ENCODE data around the gene ZFPM1. TPM values are rescaled to one million over a fixed set of nuclear protein-coding genes. Genes with fewer than 3 reads are reported as not detected.

The ZFPM1 gene
- polyA plus RNA-seq, 1 experiment, result 0.20 TPM

GRCh38 chr16:88512728-88513696 is 59.9 kb downstream of the ZFPM1 start:
- Histone ChIP-seq H3K27ac (ENCODE audit: low read depth, low read length) (no peak overlapping the region), H3K27me3 (ENCODE audit: control insufficient read depth, insufficient read depth, low read length) (no peaks in the 10 kb centered on the region), H3K4me3 (ENCODE audit: low read depth, low read length) (no peak overlapping the region), H3K9me3 (ENCODE audit: control insufficient read depth, insufficient read depth, low read length) (no peaks in the 10 kb centered on the region)
- no peak for DNase-seq (ENCODE audit: low read depth, low spot score)
- TF ChIP-seq CTCF (IDR thresholded peaks at IDR 0.05; ENCODE audit: low read depth, low read length), result no peak
- CTCF ChIA-PET, result no interaction called here
- POLR2A ChIA-PET, result no interaction called here

- no peak overlapping the region for H3K27ac ChIP-seq (ENCODE audit: low read depth, low read length)
- H3K4me3 ChIP-seq (ENCODE audit: low read depth, low read length), result no peak overlapping the region
- H3K9me3 ChIP-seq (ENCODE audit: control insufficient read depth, insufficient read depth, low read length), result no peaks in the 10 kb centered on the region
- POLR2A ChIA-PET, result no interaction called here
- CTCF ChIA-PET, result no interaction called here
- DNase-seq (ENCODE audit: low read depth, low spot score), result no peak
- no peak for TF ChIP-seq CTCF (IDR thresholded peaks at IDR 0.05; ENCODE audit: low read depth, low read length)
- no peaks in the 10 kb centered on the region for H3K27me3 ChIP-seq (ENCODE audit: control insufficient read depth, insufficient read depth, low read length)
Observed at GRCh38 chr16:88514070-88514469, 61.0 kb downstream of the ZFPM1 start.

- no peak for DNase-seq (ENCODE audit: low read depth, low spot score)
- no peak for TF ChIP-seq CTCF (IDR thresholded peaks at IDR 0.05; ENCODE audit: low read depth, low read length)
- no peak overlapping the region for H3K27ac ChIP-seq (ENCODE audit: low read depth, low read length)
- H3K4me3 ChIP-seq (ENCODE audit: low read depth, low read length), result no peak overlapping the region
- ChIA-PET POLR2A (no interaction called here), CTCF (no interaction called here)
- H3K9me3 ChIP-seq (ENCODE audit: control insufficient read depth, insufficient read depth, low read length), result no peaks in the 10 kb centered on the region
- H3K27me3 ChIP-seq (ENCODE audit: control insufficient read depth, insufficient read depth, low read length), result no peaks in the 10 kb centered on the region
Observed at GRCh38 chr16:88514526-88515232, 61.6 kb downstream of the ZFPM1 start.

- Histone ChIP-seq H3K27me3 (ENCODE audit: control insufficient read depth, insufficient read depth, low read length) (no peaks in the 10 kb centered on the region), H3K9me3 (ENCODE audit: control insufficient read depth, insufficient read depth, low read length) (no peaks in the 10 kb centered on the region), H3K27ac (ENCODE audit: low read depth, low read length) (no peak overlapping the region), H3K4me3 (ENCODE audit: low read depth, low read length) (no peak overlapping the region)
- CTCF ChIA-PET, result no interaction called here
- POLR2A ChIA-PET, result no interaction called here
- DNase-seq (ENCODE audit: low read depth, low spot score), result no peak
- no peak for TF ChIP-seq CTCF (IDR thresholded peaks at IDR 0.05; ENCODE audit: low read depth, low read length)
Observed at GRCh38 chr16:88515371-88515770, 62.3 kb downstream of the ZFPM1 start.

Measured in AG04450 (cell line).